Right atrium auricular region (tissue), 2 donors: ENCODE data around the gene IGFBP2. TPM values are rescaled to one million over a fixed set of nuclear protein-coding genes. Genes with fewer than 3 reads are reported as not detected.

Source experiments
- DNase-seq: peaks from one replicate; pipeline ENCODE4 v3.0.0-alpha.2; 2019; ENCODE audit warnings: low spot score
- H3K27ac ChIP-seq, 2 donors: fragments of 200-600 bp; sonication (generic); 1 replicate in 1 of 2; 2 replicates in 1 of 2; pipeline ENCODE4 v1.5.1; 2016 to 2019
- H3K27me3 ChIP-seq, 2 donors: fragments of 200-600 bp; sonication (generic); one replicate each; pipeline versions ENCODE4 v1.5.1 to v1.6.0; 2017 to 2019
- H3K36me3 ChIP-seq: fragments of 200-600 bp; sonication (generic); one replicate; pipeline ENCODE4 v1.5.1; 2016
- H3K4me1 ChIP-seq, 2 donors: fragments of 200-600 bp; sonication (generic); one replicate each; pipeline versions ENCODE4 v1.5.1 to v1.6.0; 2017 to 2019
- H3K4me3 ChIP-seq, 2 donors: fragments of 200-600 bp; sonication (generic); 1 replicate in 1 of 2; 2 replicates in 1 of 2; pipeline ENCODE4 v1.5.1; 2017 to 2019; ENCODE audit warnings: mild to moderate bottlenecking in 1 of 2, moderate library complexity in 1 of 2
- H3K9me3 ChIP-seq, 2 donors: fragments of 200-600 bp; sonication (generic); one replicate each; pipeline ENCODE4 v1.5.1; 2019
- CTCF ChIP-seq, 2 donors: fragments of 200-600 bp; sonication (generic); IDR thresholded peaks; one replicate each; pipeline ENCODE4 v1.5.1; 2019; ENCODE audit warnings: antibody characterized with exemption in 2 of 2
- total RNA-seq, 2 donors: library from RNA; depleted of rRNA; stranded (reverse); fragments of >200 nt; gene quantifications; one replicate each; pipeline ENCODE4 v1.1.0, GENCODE V29; 2016

The IGFBP2 gene
- total RNA-seq, 2 donors from 2014 or later, result 255 to 508 TPM

DNA sequence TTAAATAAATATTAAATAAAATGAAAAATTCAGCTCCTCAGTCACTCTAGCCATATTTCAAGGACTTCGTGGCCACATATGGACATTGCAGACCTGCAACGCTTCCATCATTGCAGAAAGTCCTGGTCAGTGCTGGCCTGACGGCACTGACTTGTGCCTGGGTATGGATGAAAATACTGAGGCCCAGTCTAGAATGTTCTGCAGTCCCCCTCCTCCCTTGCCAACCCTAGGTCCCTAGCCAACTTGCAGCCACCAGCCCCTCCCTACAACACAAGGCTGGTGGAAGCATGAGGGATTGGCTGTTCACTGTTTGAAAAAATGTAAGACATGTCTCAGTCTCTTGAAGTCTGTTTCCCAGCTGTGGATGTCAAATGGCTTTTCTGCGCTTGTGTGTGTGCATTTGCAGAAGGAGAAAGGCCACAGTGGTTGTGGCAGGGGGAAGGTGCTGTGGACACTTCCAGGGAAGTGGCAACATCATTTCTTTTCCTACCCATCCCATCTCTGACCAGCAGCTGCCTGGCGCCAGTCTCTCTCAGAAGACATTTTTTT is 52.2 kb downstream of the IGFBP2 start:
- Histone ChIP-seq H3K9me3 (no peaks in the 10 kb centered on the region), H3K27me3 (no peaks in the 10 kb centered on the region), H3K4me1 (peaks cover 0 to 65% of the 10 kb centered on the region in 2 donors), H3K4me3 (no peak overlapping the region), H3K36me3 (no peaks in the 10 kb centered on the region), H3K27ac (no peak overlapping the region)
- no peak for TF ChIP-seq CTCF (IDR thresholded peaks at IDR 0.05)
- no peak for DNase-seq

DNA sequence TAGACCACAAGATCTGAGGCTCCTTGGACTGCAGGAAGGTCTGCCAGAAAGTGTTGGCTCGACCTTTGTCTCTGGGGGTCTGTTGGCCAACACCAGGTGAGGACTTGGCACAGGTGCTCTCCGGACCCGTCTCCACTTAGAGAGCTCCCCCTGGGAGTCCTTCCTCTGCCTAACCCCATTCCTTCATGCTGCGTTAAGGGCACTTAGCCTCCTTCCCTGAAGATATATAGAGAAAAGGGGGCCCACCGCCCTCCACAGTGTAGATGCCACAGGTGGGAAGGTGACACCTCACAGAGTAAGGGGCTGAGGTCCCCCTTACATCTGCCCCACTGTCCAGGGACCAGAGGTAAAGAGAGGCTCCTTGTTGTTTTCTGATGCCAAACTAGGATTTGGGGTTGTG is 53.9 kb downstream of the IGFBP2 start:
- H3K4me1 ChIP-seq, result peaks cover 0 to 65% of the 10 kb centered on the region in 2 donors

GRCh38 chr2:216687646-216688045 is 54.4 kb downstream of the IGFBP2 start:
- Histone ChIP-seq H3K36me3 (no peaks in the 10 kb centered on the region), H3K27me3 (no peaks in the 10 kb centered on the region), H3K9me3 (no peaks in the 10 kb centered on the region), H3K4me3 (no peak overlapping the region), H3K27ac (no peak overlapping the region), H3K4me1 (peaks cover 0 to 65% of the 10 kb centered on the region in 2 donors)
- TF ChIP-seq CTCF (IDR thresholded peaks at IDR 0.05), result peak in 1 of 2 donors; percentile 35
- no peak for DNase-seq

More for the DNA sequence above, 53.9 kb downstream of the IGFBP2 start:
- no peak for TF ChIP-seq CTCF (IDR thresholded peaks at IDR 0.05)
- Histone ChIP-seq H3K9me3 (no peaks in the 10 kb centered on the region), H3K27me3 (no peaks in the 10 kb centered on the region), H3K27ac (no peak overlapping the region), H3K4me3 (no peak overlapping the region), H3K36me3 (no peaks in the 10 kb centered on the region)
- no peak for DNase-seq

- no peak for TF ChIP-seq CTCF (IDR thresholded peaks at IDR 0.05)
- Histone ChIP-seq H3K27me3 (no peaks in the 10 kb centered on the region), H3K4me3 (no peak overlapping the region), H3K27ac (peak overlapping the region; percentile 51 to 92), H3K4me1 (peaks cover 0 to 69% of the 10 kb centered on the region in 2 donors), H3K9me3 (no peaks in the 10 kb centered on the region), H3K36me3 (no peaks in the 10 kb centered on the region)
- no peak for DNase-seq
These were observed 55.6 kb downstream of the IGFBP2 start for GRCh38 chr2:216688731-216689340.

- TF ChIP-seq CTCF (IDR thresholded peaks at IDR 0.05), result no peak
- Histone ChIP-seq H3K4me1 (peaks cover 0 to 69% of the 10 kb centered on the region in 2 donors), H3K4me3 (no peak overlapping the region), H3K36me3 (no peaks in the 10 kb centered on the region), H3K9me3 (no peaks in the 10 kb centered on the region), H3K27me3 (no peaks in the 10 kb centered on the region), H3K27ac (peak overlapping the region; percentile 51 to 92)
- no peak for DNase-seq
These were observed 56.2 kb downstream of the IGFBP2 start for GRCh38 chr2:216689397-216689796.
